K562 (cell line): ENCODE results near the gene HECW1. TPM values are rescaled to one million over a fixed set of nuclear protein-coding genes. Genes with fewer than 3 reads are reported as not detected.

Source experiments
- ATAC-seq: fragments of 200-7000 bp; cut with Tn5 transposase; 3 replicates; pipeline ENCODE4 v1.9.1; 2020; ENCODE audit warnings: moderate library complexity
- BruUV-seq: library from RNA; stranded (reverse); fragments of 400-500 nt; replicated peaks from 2 replicates; lab custom pipeline; 2021; lab: Mats Ljungman, UMichigan
- CTCF ChIA-PET: fragments of 300-600 bp; formaldehyde crosslinking; extraction: SDS; loops from one replicate; lab custom pipeline; 2021; ENCODE audit warnings: low intra/inter-chr PET ratio; lab: Yijun Ruan, JAX
- POLR2A ChIA-PET: fragments of 300-600, 350-650 bp; sonication (Branson Sonifier 250); formaldehyde crosslinking; extraction: SDS; loops from one replicate; lab custom pipeline; 2021; ENCODE audit warnings: antibody characterized with exemption, inconsistent platforms; lab: Yijun Ruan, JAX
- DNase-seq, 4 experiments: peaks; one replicate each; pipeline versions ENCODE4 v3.0.0 to v3.0.0-alpha.2; 2011 to 2018; ENCODE audit warnings: low spot score in 3 of 4, mixed read lengths in 3 of 4; ENCODE audit errors: extremely low read depth in 1 of 4
- FAIRE-seq: peaks from 2 replicates; lab custom pipeline; 2011; peaks lifted over from hg19 to GRCh38; lab: Jason Lieb, UNC
- H2AFZ ChIP-seq: 2 replicates; pipeline ENCODE4 v1.6.0; 2011; ENCODE audit warnings: low read depth, low read length, control low read depth, inconsistent platforms
- H3K27ac ChIP-seq: fragments of 200-600 bp; 3 replicates; pipeline ENCODE4 v1.8.0; 2011; ENCODE audit warnings: low read depth, mild to moderate bottlenecking, control low read depth, inconsistent platforms, low read length, moderate library complexity, mixed read lengths; ENCODE audit errors: extremely low read depth
- H3K27me3 ChIP-seq, 2 experiments: fragments of 300-600 bp in 1 of 2; 2 replicates in 1 of 2; 3 replicates in 1 of 2; pipeline versions ENCODE4 v1.6.0 to v1.8.0; 2011; ENCODE audit warnings: inconsistent platforms in 2 of 2, low read length in 2 of 2, mild to moderate bottlenecking in 1 of 2, mixed read lengths in 1 of 2, moderate library complexity in 1 of 2; ENCODE audit not compliant: control insufficient read depth in 2 of 2, insufficient read depth in 2 of 2
- H3K36me3 ChIP-seq: fragments of 300-600 bp; 3 replicates; pipeline ENCODE4 v1.8.0; 2011; ENCODE audit warnings: mild to moderate bottlenecking, low read length, inconsistent platforms; ENCODE audit not compliant: control insufficient read depth, insufficient read depth
- H3K4me1 ChIP-seq, 2 experiments: fragments of 200-600 bp in 1 of 2; replicated peaks in 1 of 2; 2 replicates in 1 of 2; 3 replicates in 1 of 2; pipeline versions ENCODE4 v1.5.1 to v1.8.0; 2011; ENCODE audit warnings: inconsistent platforms in 2 of 2, low read length in 2 of 2, mild to moderate bottlenecking in 1 of 2, mixed read lengths in 1 of 2, moderate library complexity in 1 of 2; ENCODE audit not compliant: control insufficient read depth in 2 of 2, insufficient read depth in 2 of 2
- H3K4me2 ChIP-seq: 2 replicates; pipeline ENCODE4 v1.6.1; 2011; ENCODE audit warnings: low read length, control low read depth, inconsistent platforms, mixed read lengths; ENCODE audit not compliant: insufficient read depth
- H3K4me3 ChIP-seq: fragments of 200-600 bp; sonication (generic), shearing (Covaris generic); 2 replicates; pipeline ENCODE4 v1.5.1; 2016; ENCODE audit warnings: control low read depth, inconsistent platforms
- H3K79me2 ChIP-seq: fragments of 200-600 bp; 3 replicates; pipeline ENCODE4 v1.8.0; 2011; ENCODE audit warnings: low read length, inconsistent platforms; ENCODE audit not compliant: control insufficient read depth, insufficient read depth
- H3K9ac ChIP-seq, 2 experiments: 2 replicates each; pipeline versions ENCODE4 v1.6.0 to v1.6.1; 2011; ENCODE audit warnings: low read depth in 2 of 2, low read length in 2 of 2, control low read depth in 1 of 2, inconsistent platforms in 1 of 2, mild to moderate bottlenecking in 1 of 2, mixed read lengths in 1 of 2; ENCODE audit not compliant: insufficient read depth in 1 of 2
- H3K9me1 ChIP-seq: one replicate; pipeline ENCODE4 v1.6.0; 2011; ENCODE audit warnings: inconsistent platforms, mild to moderate bottlenecking, low read length, moderate library complexity; ENCODE audit not compliant: control insufficient read depth, insufficient read depth
- H3K9me3 ChIP-seq: replicated peaks from 2 replicates; pipeline ENCODE4 v1.5.1; 2011; ENCODE audit warnings: low read depth, low read length, inconsistent platforms; ENCODE audit not compliant: control insufficient read depth, insufficient read depth
- H4K20me1 ChIP-seq: replicated peaks from 2 replicates; pipeline ENCODE4 v1.6.1; 2011; ENCODE audit warnings: low read length, inconsistent platforms, mixed read lengths; ENCODE audit not compliant: control insufficient read depth, insufficient read depth
- ARNT ChIP-seq, 2 experiments: fragments of 450-650 bp; IDR thresholded peaks; 2 replicates each; pipeline ENCODE4 v1.6.1; 2016; ENCODE audit warnings: mild to moderate bottlenecking in 1 of 2
- ATF1 ChIP-seq, 2 experiments: fragments of 450-650 bp in 1 of 2; IDR thresholded peaks; 2 replicates each; pipeline ENCODE4 v1.6.1; 2016; ENCODE audit warnings: missing compliant biosample characterization in 1 of 2, missing genetic modification characterization in 1 of 2
- CHCHD3 ChIP-seq: fragments of 250-450 bp; sonication (Bioruptor Pico); IDR thresholded peaks from 2 replicates; pipeline ENCODE4 v2.1.2; 2022; ENCODE audit warnings: mild to moderate bottlenecking
- CTCFL ChIP-seq: IDR thresholded peaks from 2 replicates; pipeline ENCODE4 v1.6.1; 2011; ENCODE audit warnings: borderline replicate concordance, low read depth, mild to moderate bottlenecking, moderate library complexity, low read length; ENCODE audit not compliant: insufficient read depth, poor library complexity, severe bottlenecking
- GTF2B ChIP-seq: IDR thresholded peaks from 2 replicates; pipeline ENCODE4 v1.6.1; 2011; ENCODE audit not compliant: insufficient read length; ENCODE audit errors: extremely low read depth
- KDM5B ChIP-seq: fragments of 200-600 bp; sonication (generic); IDR thresholded peaks from 2 replicates; pipeline ENCODE4 v1.6.1; 2012; ENCODE audit warnings: low read depth, mild to moderate bottlenecking, moderate library complexity, low read length, control low read depth, inconsistent platforms; ENCODE audit not compliant: insufficient replicate concordance
- NFXL1 ChIP-seq: fragments of 450-650 bp; formaldehyde crosslinking; IDR thresholded peaks from 2 replicates; pipeline ENCODE4 v1.4.0; 2021; ENCODE audit warnings: mild to moderate bottlenecking
- PTBP1 ChIP-seq: fragments of 200-400 bp; formaldehyde crosslinking; IDR thresholded peaks from 2 replicates; pipeline ENCODE4 v1.6.1; 2017; ENCODE audit warnings: low read depth, low read length
- SFPQ ChIP-seq: fragments of 200-400 bp; formaldehyde crosslinking; IDR thresholded peaks from 2 replicates; pipeline ENCODE4 v1.6.1; 2017; ENCODE audit warnings: mild to moderate bottlenecking, low read depth, low read length, moderate library complexity
- SIX5 ChIP-seq, 2 experiments: IDR thresholded peaks; 2 replicates each; pipeline ENCODE4 v1.6.1; 2011; ENCODE audit warnings: low read length in 2 of 2, borderline replicate concordance in 1 of 2, low read depth in 1 of 2, mild to moderate bottlenecking in 1 of 2, moderate library complexity in 1 of 2; ENCODE audit not compliant: insufficient read depth in 1 of 2
- STAT5B ChIP-seq: fragments of 250-450 bp; sonication (Bioruptor Pico); IDR thresholded peaks from 2 replicates; pipeline ENCODE4 v1.8.0; 2021; ENCODE audit warnings: mild to moderate bottlenecking, inconsistent platforms
- TAF1 ChIP-seq: IDR thresholded peaks from 2 replicates; pipeline ENCODE4 v1.6.1; 2011; ENCODE audit warnings: mild to moderate bottlenecking, low read length, moderate library complexity; ENCODE audit not compliant: insufficient read depth, control insufficient read depth, severe bottlenecking; ENCODE audit errors: extremely low read depth
- ZNF274 ChIP-seq: IDR thresholded peaks from 2 replicates; pipeline ENCODE4 v1.6.1; 2011; ENCODE audit warnings: low read depth, mild to moderate bottlenecking, low read length, moderate library complexity, borderline replicate concordance
- WGBS: fragments of 100-300 bp; shearing (Covaris generic); methylation state at CpG from one replicate; pipeline ENCODE4 v1.1.6; 2016; ENCODE audit warnings: low coverage, mixed read lengths; ENCODE audit not compliant: insufficient coverage; ENCODE audit errors: missing lambda C conversion rate; 5-methylcytosine and 5-hydroxymethylcytosine counted together
- in situ Hi-C: fragments of 300-500 bp; cut with MboI; formaldehyde crosslinking; loops from 4 replicates; pipeline ENCODE4 v1.15.0; 2018; ENCODE audit warnings: inconsistent platforms, mixed read lengths
- intact Hi-C: fragments of 100-400 bp; cut with micrococcal nuclease; formaldehyde crosslinking; loops from 2 replicates; pipeline ENCODE4 v1.14.2; 2022
- polyA plus RNA-seq, 8 experiments: library from polyadenylated mRNA; depleted of rRNA in 4 of 8; stranded (reverse) in 5 of 8; unstranded in 3 of 8; fragments of >200 nt; fragmentation: Nextera tagmentation in 2 of 8; fragmentation: Illumina TruSeq in 1 of 8; extraction: Ambion mirVana in 2 of 8; extraction: Trizol in 1 of 8; gene quantifications; 2 replicates each; pipeline versions ENCODE4 v1.2.1 to v1.2.3, GENCODE V29; 2011 to 2014; ENCODE audit warnings: inconsistent platforms in 1 of 8, missing spikeins in 1 of 8
- total RNA-seq, 7 experiments: library from RNA; depleted of rRNA in 6 of 7; stranded (reverse); fragments of >200 nt in 6 of 7; fragmentation: Illumina TruSeq in 2 of 7; extraction: Trizol in 2 of 7; gene quantifications; 2 replicates each; pipeline versions ENCODE4 v1.2.1 to v1.2.3, GENCODE V29; 2011 to 2021; ENCODE audit warnings: low replicate concordance in 1 of 7

HECW1 gene
- total and polyA plus RNA-seq, 9 of the 15 experiments (the other 6 are each of a cell fraction or from before 2014, with no cell fraction given): 0.07 to 0.31 (median 0.13) TPM; not detected in 4

GRCh38 chr7:43540471-43540870, 428.0 kb downstream of the HECW1 start (continued):
- TF ChIP-seq SFPQ (no peak), SIX5 (IDR thresholded peaks at IDR 0.05; ENCODE audit: borderline replicate concordance in 1 of 2, insufficient read depth in 1 of 2, low read depth in 1 of 2, low read length in 2 of 2) (no peak), CHCHD3 (CRISPR knock-in tag) (no peak), ZNF274 (no peak)
- TF ChIP-seq, all 486 proteins: peak for 7

GRCh38 chr7:43542716-43543115, 430.3 kb downstream of the HECW1 start:
- Histone ChIP-seq H3K27me3 (peaks cover 19 to 36% of the 10 kb centered on the region in 2 experiments), H4K20me1 (no peaks in the 10 kb centered on the region), H3K4me2 (no peak overlapping the region), H3K36me3 (no peaks in the 10 kb centered on the region), H3K4me1 (no peaks in the 10 kb centered on the region; a peak in 1 of 5 replicates), H3K9ac (no peak overlapping the region), H3K79me2 (no peaks in the 10 kb centered on the region), H2AFZ (no peak overlapping the region), H3K9me3 (no peaks in the 10 kb centered on the region), H3K27ac (no peak overlapping the region), H3K9me1 (no peaks in the 10 kb centered on the region), H3K4me3 (no peak overlapping the region)
- intact Hi-C loops (no loop called here), in situ Hi-C loops (no loop called here)
- CTCF ChIA-PET: no interaction called here
- 6% methylated on average over 5 of the region's 5 CpGs for WGBS
- BruUV-seq: no TSS peak
- FAIRE-seq: no peak
- DNase-seq: no peak
- no peak for TF ChIP-seq KDM5B
- no peak for TF ChIP-seq GTF2B
- TF ChIP-seq CTCFL: no peak
- no peak for TF ChIP-seq ATF1 (CRISPR knock-in tag; IDR thresholded peaks at IDR 0.05)
- 0 out of 2 replicates have a peak, but pooled peaks have one; percentile 28 for TF ChIP-seq ATF1 (tag; IDR thresholded peaks at IDR 0.05)
- no peak for TF ChIP-seq NFXL1 (CRISPR knock-in tag)
- TF ChIP-seq PTBP1: no peak
- no peak for TF ChIP-seq ARNT (IDR thresholded peaks at IDR 0.05)
- TF ChIP-seq TAF1: no peak
- no peak for TF ChIP-seq STAT5B (CRISPR knock-in tag)
- ATAC-seq: no peak
- POLR2A ChIA-PET: no interaction called here
